HepG2 (cell line): ENCODE results near the gene SOX4. TPM values are rescaled to one million over a fixed set of nuclear protein-coding genes. Genes with fewer than 3 reads are reported as not detected.

Experiments
- ADNP ChIP-seq: sonication (generic); formaldehyde crosslinking; IDR thresholded peaks from 2 replicates; pipeline ENCODE4 v1.4.0; 2020; ENCODE audit warnings: missing genetic modification reagents
- AHR ChIP-seq: IDR thresholded peaks from 2 replicates; pipeline ENCODE4 v1.6.1; 2018; ENCODE audit warnings: missing genetic modification reagents, missing compliant biosample characterization
- BRF2 ChIP-seq: sonication (generic); formaldehyde crosslinking; IDR thresholded peaks from 2 replicates; pipeline ENCODE4 v1.8.1; 2022; ENCODE audit warnings: mild to moderate bottlenecking, missing genetic modification reagents
- ELK4 ChIP-seq: sonication (generic); formaldehyde crosslinking; IDR thresholded peaks from 2 replicates; pipeline ENCODE4 v1.9.0; 2021; ENCODE audit warnings: missing genetic modification reagents, borderline replicate concordance
- IKZF1 ChIP-seq: fragments of 450-650 bp; IDR thresholded peaks from 2 replicates; pipeline ENCODE4 v1.7.1; 2016
- MTA1 ChIP-seq: sonication (generic); formaldehyde crosslinking; IDR thresholded peaks from 2 replicates; pipeline ENCODE4 v1.4.0; 2020; ENCODE audit warnings: missing genetic modification reagents, mild to moderate bottlenecking, borderline replicate concordance
- NFKB2 ChIP-seq: sonication (generic); formaldehyde crosslinking; IDR thresholded peaks from 2 replicates; pipeline ENCODE4 v1.4.0; 2020; ENCODE audit warnings: missing genetic modification reagents, borderline replicate concordance
- RFXANK ChIP-seq: IDR thresholded peaks from 2 replicates; pipeline ENCODE4 v1.6.1; 2016
- ZFY ChIP-seq: sonication (generic); formaldehyde crosslinking; IDR thresholded peaks from 2 replicates; pipeline ENCODE4 v1.4.0; 2020; ENCODE audit warnings: missing genetic modification reagents
- ZNF276 ChIP-seq: sonication (generic); formaldehyde crosslinking; IDR thresholded peaks from 2 replicates; pipeline ENCODE4 v1.4.0; 2020; ENCODE audit warnings: mild to moderate bottlenecking, low read depth, missing genetic modification reagents
- ZNF329 ChIP-seq: sonication (generic); formaldehyde crosslinking; IDR thresholded peaks from 2 replicates; pipeline ENCODE4 v1.9.0; 2021; ENCODE audit warnings: low read depth, mild to moderate bottlenecking, missing genetic modification reagents
- ZNF432 ChIP-seq: sonication (generic); formaldehyde crosslinking; IDR thresholded peaks from 2 replicates; pipeline ENCODE4 v1.5.0; 2020; ENCODE audit warnings: missing genetic modification reagents, mild to moderate bottlenecking, borderline replicate concordance
- ZNF580 ChIP-seq: IDR thresholded peaks from 2 replicates; pipeline ENCODE4 v1.6.1; 2016; ENCODE audit warnings: low read depth, borderline replicate concordance
- ZNF589 ChIP-seq: sonication (generic); formaldehyde crosslinking; conservative IDR thresholded peaks from 2 replicates; pipeline ENCODE4 v1.8.0; 2022; ENCODE audit warnings: mild to moderate bottlenecking, moderate library complexity, missing genetic modification reagents
- ZNF850 ChIP-seq: sonication (generic); formaldehyde crosslinking; conservative IDR thresholded peaks from 2 replicates; pipeline ENCODE4 v1.9.0; 2021; ENCODE audit warnings: mild to moderate bottlenecking, missing genetic modification reagents
- polyA plus RNA-seq, 8 experiments: library from polyadenylated mRNA; depleted of rRNA in 3 of 8; stranded (reverse) in 7 of 8; unstranded in 1 of 8; fragments of >200 nt; fragmentation: Illumina TruSeq in 4 of 8; extraction: Trizol in 4 of 8; gene quantifications; 2 replicates each; pipeline versions ENCODE4 v1.2.1 to v1.2.3, GENCODE V29; 2011 to 2016; ENCODE audit warnings: low read depth in 4 of 8, missing spikeins in 1 of 8, mixed read lengths in 1 of 8; ENCODE audit not compliant: insufficient read depth in 1 of 8
- total RNA-seq, 5 experiments: library from RNA; depleted of rRNA; stranded (reverse); fragments of >200 nt; fragmentation: Illumina TruSeq; extraction: Trizol; gene quantifications; 2 replicates each; pipeline ENCODE4 v1.2.3, GENCODE V29; 2016; ENCODE audit warnings: low read depth in 1 of 5
- TF ChIP-seq, protein P1 (sequence below): sonication (generic); formaldehyde crosslinking; IDR thresholded peaks from 2 replicates; pipeline ENCODE4 v1.4.0; 2020; ENCODE audit warnings: missing genetic modification reagents
- TF ChIP-seq, protein P2 (sequence below): sonication (generic); formaldehyde crosslinking; IDR thresholded peaks from 2 replicates; pipeline ENCODE4 v1.8.0; 2022; ENCODE audit warnings: low read depth, missing genetic modification reagents

Gene SOX4
- total and polyA plus RNA-seq, 2 of the 13 experiments (the other 11 are each of a cell fraction or from before 2014, with no cell fraction given), result 2.6 to 3.4 TPM

GRCh38 chr6:21594416-21595281 lies 1.1 kb downstream of the SOX4 start (continued):
- TF ChIP-seq, protein P1, sequence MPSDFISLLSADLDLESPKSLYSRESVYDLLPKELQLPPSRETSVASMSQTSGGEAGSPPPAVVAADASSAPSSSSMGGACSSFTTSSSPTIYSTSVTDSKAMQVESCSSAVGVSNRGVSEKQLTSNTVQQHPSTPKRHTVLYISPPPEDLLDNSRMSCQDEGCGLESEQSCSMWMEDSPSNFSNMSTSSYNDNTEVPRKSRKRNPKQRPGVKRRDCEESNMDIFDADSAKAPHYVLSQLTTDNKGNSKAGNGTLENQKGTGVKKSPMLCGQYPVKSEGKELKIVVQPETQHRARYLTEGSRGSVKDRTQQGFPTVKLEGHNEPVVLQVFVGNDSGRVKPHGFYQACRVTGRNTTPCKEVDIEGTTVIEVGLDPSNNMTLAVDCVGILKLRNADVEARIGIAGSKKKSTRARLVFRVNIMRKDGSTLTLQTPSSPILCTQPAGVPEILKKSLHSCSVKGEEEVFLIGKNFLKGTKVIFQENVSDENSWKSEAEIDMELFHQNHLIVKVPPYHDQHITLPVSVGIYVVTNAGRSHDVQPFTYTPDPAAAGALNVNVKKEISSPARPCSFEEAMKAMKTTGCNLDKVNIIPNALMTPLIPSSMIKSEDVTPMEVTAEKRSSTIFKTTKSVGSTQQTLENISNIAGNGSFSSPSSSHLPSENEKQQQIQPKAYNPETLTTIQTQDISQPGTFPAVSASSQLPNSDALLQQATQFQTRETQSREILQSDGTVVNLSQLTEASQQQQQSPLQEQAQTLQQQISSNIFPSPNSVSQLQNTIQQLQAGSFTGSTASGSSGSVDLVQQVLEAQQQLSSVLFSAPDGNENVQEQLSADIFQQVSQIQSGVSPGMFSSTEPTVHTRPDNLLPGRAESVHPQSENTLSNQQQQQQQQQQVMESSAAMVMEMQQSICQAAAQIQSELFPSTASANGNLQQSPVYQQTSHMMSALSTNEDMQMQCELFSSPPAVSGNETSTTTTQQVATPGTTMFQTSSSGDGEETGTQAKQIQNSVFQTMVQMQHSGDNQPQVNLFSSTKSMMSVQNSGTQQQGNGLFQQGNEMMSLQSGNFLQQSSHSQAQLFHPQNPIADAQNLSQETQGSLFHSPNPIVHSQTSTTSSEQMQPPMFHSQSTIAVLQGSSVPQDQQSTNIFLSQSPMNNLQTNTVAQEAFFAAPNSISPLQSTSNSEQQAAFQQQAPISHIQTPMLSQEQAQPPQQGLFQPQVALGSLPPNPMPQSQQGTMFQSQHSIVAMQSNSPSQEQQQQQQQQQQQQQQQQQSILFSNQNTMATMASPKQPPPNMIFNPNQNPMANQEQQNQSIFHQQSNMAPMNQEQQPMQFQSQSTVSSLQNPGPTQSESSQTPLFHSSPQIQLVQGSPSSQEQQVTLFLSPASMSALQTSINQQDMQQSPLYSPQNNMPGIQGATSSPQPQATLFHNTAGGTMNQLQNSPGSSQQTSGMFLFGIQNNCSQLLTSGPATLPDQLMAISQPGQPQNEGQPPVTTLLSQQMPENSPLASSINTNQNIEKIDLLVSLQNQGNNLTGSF (CRISPR knock-in tag), result no peak
- TF ChIP-seq ZNF276 (CRISPR knock-in tag), result peak; percentile 67; the same call in 1 of the 2 replicates
- TF ChIP-seq RFXANK (CRISPR knock-in tag), result no peak
- TF ChIP-seq AHR, result peak; percentile 45; the same call in 1 of the 2 replicates
- no peak for TF ChIP-seq ZNF580
- 0 out of 2 replicates have a peak, but pooled peaks have one; percentile 8 for TF ChIP-seq ZNF850 (CRISPR knock-in tag)
- TF ChIP-seq NFKB2, result peak; percentile 49; the same call in 1 of the 2 replicates
- no peak for TF ChIP-seq ADNP (CRISPR knock-in tag)
- no peak for TF ChIP-seq IKZF1
- TF ChIP-seq MTA1, result no peak
- no peak for TF ChIP-seq ZNF589 (CRISPR knock-in tag)
- TF ChIP-seq BRF2 (CRISPR knock-in tag), result no peak
- no peak for TF ChIP-seq ELK4 (CRISPR knock-in tag)
- TF ChIP-seq ZNF432 (CRISPR knock-in tag), result no peak
- TF ChIP-seq, protein P2, sequence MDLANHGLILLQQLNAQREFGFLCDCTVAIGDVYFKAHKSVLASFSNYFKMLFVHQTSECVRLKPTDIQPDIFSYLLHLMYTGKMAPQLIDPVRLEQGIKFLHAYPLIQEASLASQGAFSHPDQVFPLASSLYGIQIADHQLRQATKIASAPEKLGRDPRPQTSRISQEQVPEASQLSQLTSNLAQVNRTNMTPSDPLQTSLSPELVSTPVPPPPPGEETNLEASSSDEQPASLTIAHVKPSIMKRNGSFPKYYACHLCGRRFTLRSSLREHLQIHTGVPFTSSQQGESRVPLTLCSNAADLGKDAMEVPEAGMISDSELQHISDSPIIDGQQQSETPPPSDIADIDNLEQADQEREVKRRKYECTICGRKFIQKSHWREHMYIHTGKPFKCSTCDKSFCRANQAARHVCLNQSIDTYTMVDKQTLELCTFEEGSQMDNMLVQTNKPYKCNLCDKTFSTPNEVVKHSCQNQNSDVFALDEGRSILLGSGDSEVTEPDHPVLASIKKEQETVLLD (CRISPR knock-in tag), result no peak
- no peak for TF ChIP-seq ZNF329 (CRISPR knock-in tag)
- TF ChIP-seq ZFY (CRISPR knock-in tag), result 0 out of 2 replicates have a peak, but pooled peaks have one; percentile 29
